Gastrocnemius medialis (tissue), 4 donors: ENCODE measurements around the gene PLEKHA5.

Experiments used
- CTCF ChIP-seq, 5 experiments: fragments of 450-650 bp in 3 of 5; fragments of 200-600 bp in 2 of 5; sonication (generic) in 2 of 5; IDR thresholded peaks in 4 of 5; conservative IDR thresholded peaks in 1 of 5; 1 replicate in 4 of 5; 2 replicates in 1 of 5; pipeline ENCODE4 v1.5.1; 2016 to 2019; ENCODE audit warnings: antibody characterized with exemption in 5 of 5, mild to moderate bottlenecking in 3 of 5, moderate library complexity in 3 of 5
- POLR2A ChIP-seq, 2 donors: fragments of 450-650 bp; IDR thresholded peaks; one replicate each; pipeline ENCODE4 v1.6.1; 2017; ENCODE audit warnings: antibody characterized with exemption in 2 of 2, mild to moderate bottlenecking in 2 of 2, moderate library complexity in 2 of 2

DNA sequence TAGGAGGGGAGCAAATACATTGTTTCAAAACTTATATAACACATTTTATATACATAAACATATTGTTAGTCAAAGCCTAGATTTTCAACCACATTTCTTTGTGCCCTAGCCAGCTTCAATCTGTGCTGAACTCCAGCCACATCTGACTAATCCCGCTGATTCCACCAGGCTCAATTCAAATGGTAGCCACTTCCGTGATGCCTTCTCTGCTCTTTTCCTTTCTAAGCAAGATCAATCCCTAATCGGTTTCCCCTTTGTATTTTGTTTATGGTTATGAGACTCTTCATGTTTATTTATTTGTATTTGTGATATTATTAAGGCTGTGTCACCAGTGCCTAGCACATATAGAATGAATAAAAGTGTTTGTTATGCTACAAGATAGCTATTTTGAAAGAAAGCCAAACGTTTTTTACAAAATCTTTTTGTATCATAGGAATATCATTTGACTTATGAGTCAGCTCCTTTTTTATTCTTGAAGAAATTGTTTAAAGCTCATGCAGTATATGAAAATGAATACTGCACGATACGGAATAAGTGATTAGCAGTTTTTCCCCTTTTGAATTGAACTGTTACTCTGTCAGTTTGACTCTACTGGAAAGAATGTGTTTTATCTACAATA, 110.2 kb downstream of the PLEKHA5 start:
- no peak for TF ChIP-seq CTCF (IDR thresholded peaks at IDR 0.05 in 4 of 5, conservative IDR thresholded peaks at IDR 0.05 in 1 of 5)
- no peak for TF ChIP-seq POLR2A (IDR thresholded peaks at IDR 0.05)
